Measurements from ENCODE around the gene UBR2.

DNA sequence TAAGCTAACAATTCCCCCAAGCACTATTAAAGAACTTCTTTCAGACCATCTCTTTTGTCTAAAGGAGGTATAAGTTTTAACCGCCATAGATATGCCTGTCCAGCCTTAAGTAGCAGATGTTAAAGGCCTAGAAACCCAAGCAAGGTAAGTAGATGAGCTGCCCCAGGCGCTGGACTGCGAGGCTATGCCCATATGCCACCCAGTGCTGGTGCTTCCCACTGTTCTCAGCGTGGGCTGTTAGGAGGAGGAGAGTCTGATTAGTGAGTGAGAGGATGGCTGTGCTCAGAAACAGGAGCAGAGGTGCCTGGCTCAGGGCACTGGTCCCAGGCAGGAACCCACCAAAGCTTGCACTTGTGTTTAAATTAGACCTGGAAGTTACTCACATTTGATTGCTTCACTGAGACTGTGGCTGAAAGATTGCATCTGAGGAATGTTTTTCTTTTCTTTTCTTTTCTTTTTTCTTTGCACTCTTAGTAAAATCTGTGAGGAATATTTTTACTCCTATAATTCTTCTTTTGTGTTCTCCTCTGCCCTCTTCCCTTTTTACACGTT lies 126.4 kb downstream of the UBR2 start:
- TF ChIP-seq, protein P1, sequence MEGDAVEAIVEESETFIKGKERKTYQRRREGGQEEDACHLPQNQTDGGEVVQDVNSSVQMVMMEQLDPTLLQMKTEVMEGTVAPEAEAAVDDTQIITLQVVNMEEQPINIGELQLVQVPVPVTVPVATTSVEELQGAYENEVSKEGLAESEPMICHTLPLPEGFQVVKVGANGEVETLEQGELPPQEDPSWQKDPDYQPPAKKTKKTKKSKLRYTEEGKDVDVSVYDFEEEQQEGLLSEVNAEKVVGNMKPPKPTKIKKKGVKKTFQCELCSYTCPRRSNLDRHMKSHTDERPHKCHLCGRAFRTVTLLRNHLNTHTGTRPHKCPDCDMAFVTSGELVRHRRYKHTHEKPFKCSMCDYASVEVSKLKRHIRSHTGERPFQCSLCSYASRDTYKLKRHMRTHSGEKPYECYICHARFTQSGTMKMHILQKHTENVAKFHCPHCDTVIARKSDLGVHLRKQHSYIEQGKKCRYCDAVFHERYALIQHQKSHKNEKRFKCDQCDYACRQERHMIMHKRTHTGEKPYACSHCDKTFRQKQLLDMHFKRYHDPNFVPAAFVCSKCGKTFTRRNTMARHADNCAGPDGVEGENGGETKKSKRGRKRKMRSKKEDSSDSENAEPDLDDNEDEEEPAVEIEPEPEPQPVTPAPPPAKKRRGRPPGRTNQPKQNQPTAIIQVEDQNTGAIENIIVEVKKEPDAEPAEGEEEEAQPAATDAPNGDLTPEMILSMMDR (IDR thresholded peaks at IDR 0.05) = no peak
- no peak for TF ChIP-seq POLR2A (IDR thresholded peaks at IDR 0.05)

Measured in right lobe of liver (tissue), 4 donors.